ENCODE measurements around the gene KLRG1.

The KLRG1 gene

DNA sequence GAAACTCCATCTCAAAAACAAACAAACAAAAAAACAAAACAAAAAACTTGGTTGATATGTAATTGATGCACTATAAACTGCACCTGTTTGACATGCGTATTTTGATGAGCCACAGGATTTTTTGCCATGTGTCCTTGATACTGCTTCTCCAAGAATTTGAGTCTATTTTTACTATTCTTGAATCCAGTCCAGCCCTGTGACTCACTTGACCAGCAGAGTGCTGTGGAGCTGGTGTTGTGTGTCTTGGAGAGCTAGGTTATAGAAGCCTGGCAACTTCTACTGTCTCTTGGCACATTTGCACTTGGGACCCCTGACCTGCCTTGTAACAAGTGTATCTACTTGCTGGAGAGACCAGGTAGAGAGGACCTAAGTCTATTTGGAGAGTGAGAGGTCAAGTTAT, 52.0 kb downstream of the KLRG1 start:
- Histone ChIP-seq H3K4me3 (no peak overlapping the region), H3K9me3 (no peaks in the 10 kb centered on the region), H3K27me3 (no peaks in the 10 kb centered on the region), H3K4me1 (peaks cover 0 to 8% (median 0%) of the 10 kb centered on the region in 4 donors), H3K36me3 (no peaks in the 10 kb centered on the region), H3K27ac (no peak overlapping the region)
- TF ChIP-seq, protein P1, sequence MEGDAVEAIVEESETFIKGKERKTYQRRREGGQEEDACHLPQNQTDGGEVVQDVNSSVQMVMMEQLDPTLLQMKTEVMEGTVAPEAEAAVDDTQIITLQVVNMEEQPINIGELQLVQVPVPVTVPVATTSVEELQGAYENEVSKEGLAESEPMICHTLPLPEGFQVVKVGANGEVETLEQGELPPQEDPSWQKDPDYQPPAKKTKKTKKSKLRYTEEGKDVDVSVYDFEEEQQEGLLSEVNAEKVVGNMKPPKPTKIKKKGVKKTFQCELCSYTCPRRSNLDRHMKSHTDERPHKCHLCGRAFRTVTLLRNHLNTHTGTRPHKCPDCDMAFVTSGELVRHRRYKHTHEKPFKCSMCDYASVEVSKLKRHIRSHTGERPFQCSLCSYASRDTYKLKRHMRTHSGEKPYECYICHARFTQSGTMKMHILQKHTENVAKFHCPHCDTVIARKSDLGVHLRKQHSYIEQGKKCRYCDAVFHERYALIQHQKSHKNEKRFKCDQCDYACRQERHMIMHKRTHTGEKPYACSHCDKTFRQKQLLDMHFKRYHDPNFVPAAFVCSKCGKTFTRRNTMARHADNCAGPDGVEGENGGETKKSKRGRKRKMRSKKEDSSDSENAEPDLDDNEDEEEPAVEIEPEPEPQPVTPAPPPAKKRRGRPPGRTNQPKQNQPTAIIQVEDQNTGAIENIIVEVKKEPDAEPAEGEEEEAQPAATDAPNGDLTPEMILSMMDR (IDR thresholded peaks at IDR 0.05): no peak
- intact Hi-C loops (cut with DNase I; ENCODE audit: low total_unique reads): no loop called here
- no peak for DNase-seq

DNA sequence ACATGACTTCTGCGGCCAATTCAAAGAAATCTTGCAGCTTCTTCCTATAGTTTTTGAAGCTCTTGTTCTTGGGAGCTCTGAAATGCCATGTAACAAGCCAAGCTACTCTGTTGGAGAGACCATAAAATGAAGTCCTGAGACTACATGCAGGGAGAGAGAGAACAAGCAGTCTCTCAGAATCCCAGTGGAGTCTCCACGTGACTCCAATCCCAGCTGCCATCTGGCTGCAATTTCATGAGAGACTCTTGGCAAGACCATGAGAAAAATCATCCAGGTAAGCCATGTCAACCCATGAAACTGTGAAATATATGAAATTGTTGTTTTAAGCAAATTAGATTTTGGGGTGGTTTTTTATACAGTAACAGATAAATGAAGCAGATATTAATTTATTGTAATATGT, 54.4 kb downstream of the KLRG1 start:
- H3K27me3 ChIP-seq: no peaks in the 10 kb centered on the region
- peaks cover 0 to 8% (median 0%) of the 10 kb centered on the region in 4 donors for H3K4me1 ChIP-seq
- intact Hi-C loops (cut with DNase I; ENCODE audit: low total_unique reads): no loop called here
- TF ChIP-seq, protein P1 (IDR thresholded peaks at IDR 0.05): no peak
- H3K4me3 ChIP-seq: no peak overlapping the region
- H3K36me3 ChIP-seq: no peaks in the 10 kb centered on the region
- H3K9me3 ChIP-seq: no peaks in the 10 kb centered on the region
- H3K27ac ChIP-seq: no peak overlapping the region
- DNase-seq: no peak

DNA sequence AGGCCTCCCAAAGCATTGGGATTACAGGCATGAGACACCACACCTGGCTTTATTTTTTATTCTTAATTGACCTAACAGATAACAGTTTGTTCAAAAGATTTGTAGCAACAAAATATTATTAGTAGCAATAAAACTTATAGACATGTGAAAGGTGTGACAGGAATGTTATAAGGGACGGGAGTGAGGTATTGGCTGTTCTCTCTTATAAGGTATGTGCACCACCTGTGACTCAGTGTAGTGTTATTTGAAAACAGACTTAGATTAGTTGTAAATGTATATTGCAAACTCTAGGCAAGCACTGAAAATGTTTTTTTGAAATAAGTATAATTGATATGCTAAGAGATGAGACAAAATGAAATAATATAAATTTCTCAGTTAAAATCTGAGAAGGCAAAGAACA, 57.8 kb downstream of the KLRG1 start:
- intact Hi-C loops (cut with DNase I; ENCODE audit: low total_unique reads): no loop called here
- TF ChIP-seq, protein P1 (IDR thresholded peaks at IDR 0.05): no peak

DNA sequence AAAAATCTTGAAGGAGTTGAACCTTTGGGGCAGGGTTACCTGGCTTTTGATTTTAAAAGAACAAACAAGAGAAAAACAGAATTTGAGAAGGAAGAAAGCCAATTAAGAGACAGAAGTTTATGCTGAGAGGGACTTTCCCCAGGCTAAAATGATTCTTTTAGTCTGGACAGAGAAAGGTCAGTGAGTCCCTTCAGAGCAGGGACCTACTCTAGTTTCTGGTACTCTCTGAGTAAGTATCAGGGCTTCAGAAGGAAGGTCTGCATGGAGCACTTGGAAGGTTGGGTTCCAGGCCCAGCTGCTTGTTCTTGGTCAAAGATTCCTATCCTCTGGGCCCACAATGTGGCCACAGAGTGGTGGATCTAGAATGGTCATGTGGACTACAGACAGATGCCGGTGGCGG, 59.6 kb downstream of the KLRG1 start:
- no peaks in the 10 kb centered on the region for H3K36me3 ChIP-seq
- no peak for DNase-seq
- H3K9me3 ChIP-seq: no peaks in the 10 kb centered on the region
- no peak overlapping the region for H3K4me3 ChIP-seq
- H3K4me1 ChIP-seq: no peaks in the 10 kb centered on the region
- intact Hi-C loops (cut with DNase I; ENCODE audit: low total_unique reads): no loop called here
- TF ChIP-seq, protein P1 (IDR thresholded peaks at IDR 0.05): no peak
- no peaks in the 10 kb centered on the region for H3K27me3 ChIP-seq
- no peak overlapping the region for H3K27ac ChIP-seq

More for the DNA sequence above, 57.8 kb downstream of the KLRG1 start:
- no peaks in the 10 kb centered on the region for H3K27me3 ChIP-seq
- no peak overlapping the region for H3K4me3 ChIP-seq
- no peak overlapping the region for H3K27ac ChIP-seq
- H3K4me1 ChIP-seq: no peaks in the 10 kb centered on the region
- H3K9me3 ChIP-seq: no peaks in the 10 kb centered on the region
- no peak for DNase-seq
- H3K36me3 ChIP-seq: no peaks in the 10 kb centered on the region

GRCh38 chr12:9049520-9050133, 60.3 kb downstream of the KLRG1 start:
- Histone ChIP-seq H3K36me3 (no peaks in the 10 kb centered on the region), H3K4me3 (no peak overlapping the region), H3K9me3 (no peaks in the 10 kb centered on the region), H3K4me1 (no peaks in the 10 kb centered on the region), H3K27ac (no peak overlapping the region), H3K27me3 (no peaks in the 10 kb centered on the region)
- TF ChIP-seq, protein P1 (IDR thresholded peaks at IDR 0.05): peak; percentile 41 to 50
- DNase-seq: no peak
- intact Hi-C loops (cut with DNase I; ENCODE audit: low total_unique reads): no loop called here

Data from tibial artery (tissue), 4 donors.